K562 (cell line): ENCODE data around the gene ENTPD3. TPM values are rescaled to one million over a fixed set of nuclear protein-coding genes. Genes with fewer than 3 reads are reported as not detected.
A peak's percentile ranks its signal among the peaks of the same experiment; 100 is the strongest.

Experiments used
- CHD4 ChIP-seq: fragments of 200-600 bp; sonication (generic); IDR thresholded peaks from 3 replicates; pipeline ENCODE4 v1.6.1; 2012; ENCODE audit warnings: low read depth, mild to moderate bottlenecking, mixed read lengths, low read length, inconsistent platforms; ENCODE audit not compliant: insufficient read depth, insufficient replicate concordance, poor library complexity, severe bottlenecking
- DDX20 ChIP-seq: fragments of 450-650 bp; IDR thresholded peaks from 2 replicates; pipeline ENCODE4 v1.6.1; 2016; ENCODE audit warnings: missing genetic modification characterization, low read depth, mild to moderate bottlenecking, missing compliant biosample characterization, moderate library complexity
- GTF2F1 ChIP-seq: IDR thresholded peaks from 2 replicates; pipeline ENCODE4 v1.6.1; 2011; ENCODE audit warnings: low read depth, low read length, improper control_type of control experiment
- HDAC2 ChIP-seq: fragments of 450-650 bp; IDR thresholded peaks from 2 replicates; pipeline ENCODE4 v1.6.1; 2016; ENCODE audit warnings: mild to moderate bottlenecking
- MEIS2 ChIP-seq: fragments of 450-650 bp; IDR thresholded peaks from 2 replicates; pipeline ENCODE4 v1.6.1; 2014; ENCODE audit warnings: mild to moderate bottlenecking; ENCODE audit not compliant: partially characterized antibody
- RBM14 ChIP-seq: fragments of 200-400 bp; formaldehyde crosslinking; IDR thresholded peaks from 2 replicates; pipeline ENCODE4 v1.6.1; 2018; ENCODE audit warnings: low read depth, mild to moderate bottlenecking, low read length, moderate library complexity, borderline replicate concordance; ENCODE audit not compliant: insufficient read depth
- ZC3H4 ChIP-seq: sonication (generic); formaldehyde crosslinking; IDR thresholded peaks from 2 replicates; pipeline ENCODE4 v1.9.0; 2021; ENCODE audit warnings: missing genetic modification reagents, borderline replicate concordance
- ZNF212 ChIP-seq: fragments of 450-650 bp; formaldehyde crosslinking; IDR thresholded peaks from 2 replicates; pipeline ENCODE4 v1.4.0; 2020; ENCODE audit warnings: mild to moderate bottlenecking
- ZNF589 ChIP-seq: fragments of 200-800 bp; sonication (Bioruptor generic); IDR thresholded peaks from 2 replicates; pipeline ENCODE4 v1.6.1; 2016; ENCODE audit warnings: low read depth, missing genetic modification characterization, missing compliant biosample characterization
- polyA plus RNA-seq, 8 experiments: library from polyadenylated mRNA; depleted of rRNA in 4 of 8; stranded (reverse) in 5 of 8; unstranded in 3 of 8; fragments of >200 nt; fragmentation: Nextera tagmentation in 2 of 8; fragmentation: Illumina TruSeq in 1 of 8; extraction: Ambion mirVana in 2 of 8; extraction: Trizol in 1 of 8; gene quantifications; 2 replicates each; pipeline versions ENCODE4 v1.2.1 to v1.2.3, GENCODE V29; 2011 to 2014; ENCODE audit warnings: inconsistent platforms in 1 of 8, missing spikeins in 1 of 8
- total RNA-seq, 7 experiments: library from RNA; depleted of rRNA in 6 of 7; stranded (reverse); fragments of >200 nt in 6 of 7; fragmentation: Illumina TruSeq in 2 of 7; extraction: Trizol in 2 of 7; gene quantifications; 2 replicates each; pipeline versions ENCODE4 v1.2.1 to v1.2.3, GENCODE V29; 2011 to 2021; ENCODE audit warnings: low replicate concordance in 1 of 7
- TF ChIP-seq, protein P1 (sequence below): fragments of 200-600 bp; sonication (generic); IDR thresholded peaks from one replicate; pipeline ENCODE4 v1.6.1; 2012; ENCODE audit warnings: mild to moderate bottlenecking, low read depth, low read length, inconsistent platforms
- TF ChIP-seq, protein P2 (sequence below): IDR thresholded peaks from 2 replicates; pipeline ENCODE4 v1.6.1; 2011; ENCODE audit warnings: borderline replicate concordance, low read depth, mild to moderate bottlenecking, moderate library complexity, low read length; ENCODE audit not compliant: insufficient read depth, poor library complexity, severe bottlenecking

ENTPD3 gene
- total and polyA plus RNA-seq, 9 of the 15 experiments (the other 6 are each of a cell fraction or from before 2014, with no cell fraction given) = 0.23 to 2.1 (median 0.58) TPM

DNA sequence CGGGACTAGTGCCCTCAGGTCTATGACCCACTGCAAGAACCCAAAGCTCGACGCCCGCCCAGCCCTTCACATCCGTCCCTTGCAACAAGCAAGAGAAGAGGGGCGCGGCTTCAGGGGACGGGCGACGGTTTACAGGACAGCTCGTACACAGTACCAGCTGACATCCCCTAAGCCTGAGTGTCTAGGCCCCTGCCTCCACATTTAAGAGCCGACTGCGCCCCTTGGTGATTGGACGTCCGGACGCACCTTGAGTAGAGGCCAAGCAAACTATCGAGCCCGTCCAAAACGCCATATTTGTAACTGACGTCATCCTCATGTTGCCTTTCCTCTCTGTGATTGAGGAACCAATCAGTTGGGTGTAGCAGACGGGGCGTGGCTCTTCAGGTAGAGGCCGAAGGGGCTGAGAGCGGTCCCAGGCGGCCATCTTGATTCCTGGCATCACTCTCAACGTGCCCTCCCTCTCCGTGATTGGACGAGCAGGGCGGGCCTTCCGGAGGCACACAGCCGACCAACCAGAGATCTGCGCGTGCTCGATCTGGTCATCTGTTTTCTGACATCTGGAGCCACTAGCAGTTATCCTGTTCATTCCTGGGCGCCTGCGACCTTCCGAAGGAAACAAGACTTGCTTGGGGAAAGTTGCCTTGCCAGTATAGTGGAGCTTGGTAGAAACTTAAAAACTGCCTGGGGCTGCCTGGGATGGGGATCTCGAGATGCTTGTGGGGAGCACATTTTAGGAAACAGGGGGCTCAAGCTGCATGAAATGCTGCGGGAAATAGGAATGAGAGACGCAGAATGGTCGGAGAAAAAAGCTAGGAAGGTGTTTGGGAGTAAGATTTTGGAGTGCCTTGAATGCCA is 66.1 kb downstream of the ENTPD3 start (continued):
- TF ChIP-seq, protein P1, sequence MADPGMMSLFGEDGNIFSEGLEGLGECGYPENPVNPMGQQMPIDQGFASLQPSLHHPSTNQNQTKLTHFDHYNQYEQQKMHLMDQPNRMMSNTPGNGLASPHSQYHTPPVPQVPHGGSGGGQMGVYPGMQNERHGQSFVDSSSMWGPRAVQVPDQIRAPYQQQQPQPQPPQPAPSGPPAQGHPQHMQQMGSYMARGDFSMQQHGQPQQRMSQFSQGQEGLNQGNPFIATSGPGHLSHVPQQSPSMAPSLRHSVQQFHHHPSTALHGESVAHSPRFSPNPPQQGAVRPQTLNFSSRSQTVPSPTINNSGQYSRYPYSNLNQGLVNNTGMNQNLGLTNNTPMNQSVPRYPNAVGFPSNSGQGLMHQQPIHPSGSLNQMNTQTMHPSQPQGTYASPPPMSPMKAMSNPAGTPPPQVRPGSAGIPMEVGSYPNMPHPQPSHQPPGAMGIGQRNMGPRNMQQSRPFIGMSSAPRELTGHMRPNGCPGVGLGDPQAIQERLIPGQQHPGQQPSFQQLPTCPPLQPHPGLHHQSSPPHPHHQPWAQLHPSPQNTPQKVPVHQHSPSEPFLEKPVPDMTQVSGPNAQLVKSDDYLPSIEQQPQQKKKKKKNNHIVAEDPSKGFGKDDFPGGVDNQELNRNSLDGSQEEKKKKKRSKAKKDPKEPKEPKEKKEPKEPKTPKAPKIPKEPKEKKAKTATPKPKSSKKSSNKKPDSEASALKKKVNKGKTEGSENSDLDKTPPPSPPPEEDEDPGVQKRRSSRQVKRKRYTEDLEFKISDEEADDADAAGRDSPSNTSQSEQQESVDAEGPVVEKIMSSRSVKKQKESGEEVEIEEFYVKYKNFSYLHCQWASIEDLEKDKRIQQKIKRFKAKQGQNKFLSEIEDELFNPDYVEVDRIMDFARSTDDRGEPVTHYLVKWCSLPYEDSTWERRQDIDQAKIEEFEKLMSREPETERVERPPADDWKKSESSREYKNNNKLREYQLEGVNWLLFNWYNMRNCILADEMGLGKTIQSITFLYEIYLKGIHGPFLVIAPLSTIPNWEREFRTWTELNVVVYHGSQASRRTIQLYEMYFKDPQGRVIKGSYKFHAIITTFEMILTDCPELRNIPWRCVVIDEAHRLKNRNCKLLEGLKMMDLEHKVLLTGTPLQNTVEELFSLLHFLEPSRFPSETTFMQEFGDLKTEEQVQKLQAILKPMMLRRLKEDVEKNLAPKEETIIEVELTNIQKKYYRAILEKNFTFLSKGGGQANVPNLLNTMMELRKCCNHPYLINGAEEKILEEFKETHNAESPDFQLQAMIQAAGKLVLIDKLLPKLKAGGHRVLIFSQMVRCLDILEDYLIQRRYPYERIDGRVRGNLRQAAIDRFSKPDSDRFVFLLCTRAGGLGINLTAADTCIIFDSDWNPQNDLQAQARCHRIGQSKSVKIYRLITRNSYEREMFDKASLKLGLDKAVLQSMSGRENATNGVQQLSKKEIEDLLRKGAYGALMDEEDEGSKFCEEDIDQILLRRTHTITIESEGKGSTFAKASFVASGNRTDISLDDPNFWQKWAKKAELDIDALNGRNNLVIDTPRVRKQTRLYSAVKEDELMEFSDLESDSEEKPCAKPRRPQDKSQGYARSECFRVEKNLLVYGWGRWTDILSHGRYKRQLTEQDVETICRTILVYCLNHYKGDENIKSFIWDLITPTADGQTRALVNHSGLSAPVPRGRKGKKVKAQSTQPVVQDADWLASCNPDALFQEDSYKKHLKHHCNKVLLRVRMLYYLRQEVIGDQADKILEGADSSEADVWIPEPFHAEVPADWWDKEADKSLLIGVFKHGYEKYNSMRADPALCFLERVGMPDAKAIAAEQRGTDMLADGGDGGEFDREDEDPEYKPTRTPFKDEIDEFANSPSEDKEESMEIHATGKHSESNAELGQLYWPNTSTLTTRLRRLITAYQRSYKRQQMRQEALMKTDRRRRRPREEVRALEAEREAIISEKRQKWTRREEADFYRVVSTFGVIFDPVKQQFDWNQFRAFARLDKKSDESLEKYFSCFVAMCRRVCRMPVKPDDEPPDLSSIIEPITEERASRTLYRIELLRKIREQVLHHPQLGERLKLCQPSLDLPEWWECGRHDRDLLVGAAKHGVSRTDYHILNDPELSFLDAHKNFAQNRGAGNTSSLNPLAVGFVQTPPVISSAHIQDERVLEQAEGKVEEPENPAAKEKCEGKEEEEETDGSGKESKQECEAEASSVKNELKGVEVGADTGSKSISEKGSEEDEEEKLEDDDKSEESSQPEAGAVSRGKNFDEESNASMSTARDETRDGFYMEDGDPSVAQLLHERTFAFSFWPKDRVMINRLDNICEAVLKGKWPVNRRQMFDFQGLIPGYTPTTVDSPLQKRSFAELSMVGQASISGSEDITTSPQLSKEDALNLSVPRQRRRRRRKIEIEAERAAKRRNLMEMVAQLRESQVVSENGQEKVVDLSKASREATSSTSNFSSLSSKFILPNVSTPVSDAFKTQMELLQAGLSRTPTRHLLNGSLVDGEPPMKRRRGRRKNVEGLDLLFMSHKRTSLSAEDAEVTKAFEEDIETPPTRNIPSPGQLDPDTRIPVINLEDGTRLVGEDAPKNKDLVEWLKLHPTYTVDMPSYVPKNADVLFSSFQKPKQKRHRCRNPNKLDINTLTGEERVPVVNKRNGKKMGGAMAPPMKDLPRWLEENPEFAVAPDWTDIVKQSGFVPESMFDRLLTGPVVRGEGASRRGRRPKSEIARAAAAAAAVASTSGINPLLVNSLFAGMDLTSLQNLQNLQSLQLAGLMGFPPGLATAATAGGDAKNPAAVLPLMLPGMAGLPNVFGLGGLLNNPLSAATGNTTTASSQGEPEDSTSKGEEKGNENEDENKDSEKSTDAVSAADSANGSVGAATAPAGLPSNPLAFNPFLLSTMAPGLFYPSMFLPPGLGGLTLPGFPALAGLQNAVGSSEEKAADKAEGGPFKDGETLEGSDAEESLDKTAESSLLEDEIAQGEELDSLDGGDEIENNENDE = no peak
- TF ChIP-seq GTF2F1 (no peak), RBM14 (no peak), ZNF212 (CRISPR knock-in tag) (0 out of 2 replicates have a peak, but pooled peaks have one; percentile 41), ZNF589 (CRISPR knock-in tag) (peak; percentile 78; the same call in 1 of the 2 replicates), MEIS2 (peak; percentile 75), ZC3H4 (no peak), HDAC2 (peak; percentile 52), CHD4 (no peak), DDX20 (tag) (no peak)
- TF ChIP-seq, protein P2, sequence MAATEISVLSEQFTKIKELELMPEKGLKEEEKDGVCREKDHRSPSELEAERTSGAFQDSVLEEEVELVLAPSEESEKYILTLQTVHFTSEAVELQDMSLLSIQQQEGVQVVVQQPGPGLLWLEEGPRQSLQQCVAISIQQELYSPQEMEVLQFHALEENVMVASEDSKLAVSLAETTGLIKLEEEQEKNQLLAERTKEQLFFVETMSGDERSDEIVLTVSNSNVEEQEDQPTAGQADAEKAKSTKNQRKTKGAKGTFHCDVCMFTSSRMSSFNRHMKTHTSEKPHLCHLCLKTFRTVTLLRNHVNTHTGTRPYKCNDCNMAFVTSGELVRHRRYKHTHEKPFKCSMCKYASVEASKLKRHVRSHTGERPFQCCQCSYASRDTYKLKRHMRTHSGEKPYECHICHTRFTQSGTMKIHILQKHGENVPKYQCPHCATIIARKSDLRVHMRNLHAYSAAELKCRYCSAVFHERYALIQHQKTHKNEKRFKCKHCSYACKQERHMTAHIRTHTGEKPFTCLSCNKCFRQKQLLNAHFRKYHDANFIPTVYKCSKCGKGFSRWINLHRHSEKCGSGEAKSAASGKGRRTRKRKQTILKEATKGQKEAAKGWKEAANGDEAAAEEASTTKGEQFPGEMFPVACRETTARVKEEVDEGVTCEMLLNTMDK = no peak
